DOHH2 (cell line): ENCODE results near the gene UBN1.

ENCODE experiments used
- EZH2phosphoT487 ChIP-seq: fragments of 200-600 bp; sonication (generic); IDR thresholded peaks from 2 replicates; pipeline ENCODE4 v1.6.1; 2017; ENCODE audit warnings: borderline replicate concordance, mild to moderate bottlenecking, antibody characterized with exemption, low read length, moderate library complexity, mixed read lengths
- TF ChIP-seq, protein P1 (sequence below): fragments of 200-600 bp; sonication (generic); IDR thresholded peaks from one replicate; pipeline ENCODE4 v1.5.1; 2014; ENCODE audit warnings: antibody characterized with exemption, mild to moderate bottlenecking, low read depth, low read length; ENCODE audit not compliant: poor library complexity, severe bottlenecking

DNA sequence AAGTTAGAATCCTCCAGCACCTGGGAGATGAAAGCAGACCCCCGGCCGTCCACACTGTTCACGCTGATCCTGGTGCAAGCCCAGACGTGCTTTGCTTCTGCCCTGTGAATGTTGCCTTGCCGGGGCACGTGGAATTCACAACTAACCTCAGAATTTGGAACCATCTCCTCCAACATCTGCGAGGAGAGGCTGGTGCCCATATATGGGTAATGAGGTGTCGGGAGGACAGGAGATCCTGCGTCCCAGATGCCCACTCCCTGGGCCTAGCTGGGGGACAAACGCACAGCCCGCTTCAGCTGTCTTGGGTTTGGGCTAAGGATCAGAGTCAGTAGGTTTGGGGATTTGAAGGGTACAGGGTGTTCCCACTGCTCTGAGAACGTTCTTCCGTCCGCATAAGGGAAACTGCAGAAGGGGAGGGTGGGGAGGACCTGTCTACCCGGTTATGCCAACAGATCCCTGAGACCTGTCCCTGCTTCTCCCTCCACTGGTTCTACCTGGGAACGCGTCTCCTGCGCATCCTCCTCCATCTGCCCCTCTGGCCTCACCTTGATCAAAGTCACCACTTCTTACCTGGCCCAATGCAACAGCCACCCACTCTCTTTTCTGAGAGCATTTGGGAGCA lies 75.6 kb downstream of the UBN1 start:
- TF ChIP-seq, protein P1, sequence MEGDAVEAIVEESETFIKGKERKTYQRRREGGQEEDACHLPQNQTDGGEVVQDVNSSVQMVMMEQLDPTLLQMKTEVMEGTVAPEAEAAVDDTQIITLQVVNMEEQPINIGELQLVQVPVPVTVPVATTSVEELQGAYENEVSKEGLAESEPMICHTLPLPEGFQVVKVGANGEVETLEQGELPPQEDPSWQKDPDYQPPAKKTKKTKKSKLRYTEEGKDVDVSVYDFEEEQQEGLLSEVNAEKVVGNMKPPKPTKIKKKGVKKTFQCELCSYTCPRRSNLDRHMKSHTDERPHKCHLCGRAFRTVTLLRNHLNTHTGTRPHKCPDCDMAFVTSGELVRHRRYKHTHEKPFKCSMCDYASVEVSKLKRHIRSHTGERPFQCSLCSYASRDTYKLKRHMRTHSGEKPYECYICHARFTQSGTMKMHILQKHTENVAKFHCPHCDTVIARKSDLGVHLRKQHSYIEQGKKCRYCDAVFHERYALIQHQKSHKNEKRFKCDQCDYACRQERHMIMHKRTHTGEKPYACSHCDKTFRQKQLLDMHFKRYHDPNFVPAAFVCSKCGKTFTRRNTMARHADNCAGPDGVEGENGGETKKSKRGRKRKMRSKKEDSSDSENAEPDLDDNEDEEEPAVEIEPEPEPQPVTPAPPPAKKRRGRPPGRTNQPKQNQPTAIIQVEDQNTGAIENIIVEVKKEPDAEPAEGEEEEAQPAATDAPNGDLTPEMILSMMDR, result no peak
- no peak for TF ChIP-seq EZH2phosphoT487
